ENCODE data around the gene RCSD1. TPM values are rescaled to one million over a fixed set of nuclear protein-coding genes. Genes with fewer than 3 reads are reported as not detected.

RCSD1 gene
- total RNA-seq, 2 donors from 2014 or later, result 11.1 to 11.9 TPM

- DNase-seq (ENCODE audit: low spot score) (no peak), ATAC-seq (ENCODE audit: insufficient number of reproducible peaks, low FRiP score, low read depth) (no peak)
- Histone ChIP-seq H3K36me3 (no peaks in the 10 kb centered on the region), H3K4me1 (ENCODE audit: control insufficient read depth in 1 of 2, low read depth in 2 of 2) (peaks cover 18 to 50% of the 10 kb centered on the region in 2 donors), H3K9me3 (no peaks in the 10 kb centered on the region), H3K27ac (no peak overlapping the region), H3K4me3 (no peak overlapping the region), H3K27me3 (replicated peaks; ENCODE audit: insufficient read depth) (no peaks in the 10 kb centered on the region)
- TF ChIP-seq, protein P1, sequence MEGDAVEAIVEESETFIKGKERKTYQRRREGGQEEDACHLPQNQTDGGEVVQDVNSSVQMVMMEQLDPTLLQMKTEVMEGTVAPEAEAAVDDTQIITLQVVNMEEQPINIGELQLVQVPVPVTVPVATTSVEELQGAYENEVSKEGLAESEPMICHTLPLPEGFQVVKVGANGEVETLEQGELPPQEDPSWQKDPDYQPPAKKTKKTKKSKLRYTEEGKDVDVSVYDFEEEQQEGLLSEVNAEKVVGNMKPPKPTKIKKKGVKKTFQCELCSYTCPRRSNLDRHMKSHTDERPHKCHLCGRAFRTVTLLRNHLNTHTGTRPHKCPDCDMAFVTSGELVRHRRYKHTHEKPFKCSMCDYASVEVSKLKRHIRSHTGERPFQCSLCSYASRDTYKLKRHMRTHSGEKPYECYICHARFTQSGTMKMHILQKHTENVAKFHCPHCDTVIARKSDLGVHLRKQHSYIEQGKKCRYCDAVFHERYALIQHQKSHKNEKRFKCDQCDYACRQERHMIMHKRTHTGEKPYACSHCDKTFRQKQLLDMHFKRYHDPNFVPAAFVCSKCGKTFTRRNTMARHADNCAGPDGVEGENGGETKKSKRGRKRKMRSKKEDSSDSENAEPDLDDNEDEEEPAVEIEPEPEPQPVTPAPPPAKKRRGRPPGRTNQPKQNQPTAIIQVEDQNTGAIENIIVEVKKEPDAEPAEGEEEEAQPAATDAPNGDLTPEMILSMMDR (IDR thresholded peaks at IDR 0.05), result no peak
These were observed 96.0 kb downstream of the RCSD1 start for GRCh38 chr1:167726008-167726407.

DNA sequence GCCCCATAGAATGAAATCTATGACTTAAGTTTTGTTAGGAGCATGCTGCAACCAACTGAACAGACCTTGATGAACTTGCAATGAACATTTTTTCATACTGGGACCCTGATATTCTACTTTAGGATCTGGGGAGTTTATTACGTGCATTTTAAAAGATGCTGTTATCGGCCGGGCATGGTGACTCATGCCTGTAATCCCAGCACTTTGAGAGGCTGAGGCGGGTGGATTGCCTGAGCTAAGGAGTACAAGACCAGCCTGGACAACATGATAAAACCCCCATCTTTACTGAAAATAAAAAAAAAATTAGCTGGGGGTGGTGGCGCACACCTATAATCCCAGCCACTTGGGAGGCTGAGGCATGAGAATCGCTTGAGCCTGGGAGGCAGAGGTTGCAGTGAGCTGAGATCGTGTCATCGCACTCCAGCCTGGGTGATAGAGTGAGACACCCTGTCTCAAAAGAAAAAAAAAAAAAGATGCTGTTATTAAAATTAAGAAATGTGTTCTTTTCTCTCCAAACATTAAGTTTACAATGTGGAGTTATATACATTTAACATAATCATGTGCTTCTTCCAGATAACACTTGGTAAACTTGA, 98.9 kb downstream of the RCSD1 start:
- Histone ChIP-seq H3K27me3 (replicated peaks; ENCODE audit: insufficient read depth) (no peaks in the 10 kb centered on the region), H3K9me3 (no peaks in the 10 kb centered on the region), H3K4me3 (no peak overlapping the region), H3K27ac (no peak overlapping the region), H3K4me1 (ENCODE audit: control insufficient read depth in 1 of 2, low read depth in 2 of 2) (peaks cover 16 to 39% of the 10 kb centered on the region in 2 donors), H3K36me3 (no peaks in the 10 kb centered on the region)
- no peak for DNase-seq (ENCODE audit: low spot score)
- TF ChIP-seq, protein P1 (IDR thresholded peaks at IDR 0.05), result no peak
- ATAC-seq (ENCODE audit: insufficient number of reproducible peaks, low FRiP score, low read depth), result no peak

DNA sequence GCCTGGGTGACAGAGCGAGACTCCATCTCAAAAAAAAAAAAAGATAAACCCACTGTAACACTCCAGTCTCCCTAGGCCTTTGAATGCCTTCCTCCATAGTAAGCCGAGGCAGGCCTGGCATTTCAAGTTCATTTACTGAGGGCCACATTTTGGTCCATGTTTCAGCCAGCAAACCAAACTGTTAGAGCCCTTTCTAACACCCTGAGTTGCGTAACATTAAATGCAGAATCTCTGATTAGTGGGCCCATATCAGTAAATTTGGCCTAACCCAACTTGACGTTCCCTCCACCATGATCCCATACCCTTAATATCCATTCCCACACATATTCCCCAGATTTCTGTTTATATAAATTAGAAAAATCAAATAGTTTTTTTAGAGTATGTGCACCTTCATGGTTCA, 104.2 kb downstream of the RCSD1 start:
- no peak for ATAC-seq (ENCODE audit: insufficient number of reproducible peaks, low FRiP score, low read depth)
- TF ChIP-seq, protein P1 (IDR thresholded peaks at IDR 0.05), result no peak
- H3K27me3 ChIP-seq (replicated peaks; ENCODE audit: insufficient read depth), result no peaks in the 10 kb centered on the region
- H3K36me3 ChIP-seq, result no peaks in the 10 kb centered on the region
- H3K9me3 ChIP-seq, result no peaks in the 10 kb centered on the region
- no peak overlapping the region for H3K27ac ChIP-seq
- peaks cover 0 to 7% of the 10 kb centered on the region in 2 donors for H3K4me1 ChIP-seq (ENCODE audit: control insufficient read depth in 1 of 2, low read depth in 2 of 2)
- H3K4me3 ChIP-seq, result no peak overlapping the region
- no peak for DNase-seq (ENCODE audit: low spot score)

GRCh38 chr1:167734841-167735240, 104.8 kb downstream of the RCSD1 start:
- DNase-seq (ENCODE audit: low spot score) (no peak), ATAC-seq (ENCODE audit: insufficient number of reproducible peaks, low FRiP score, low read depth) (no peak)
- no peaks in the 10 kb centered on the region for H3K9me3 ChIP-seq
- H3K4me3 ChIP-seq, result no peak overlapping the region
- peaks cover 0 to 7% of the 10 kb centered on the region in 2 donors for H3K4me1 ChIP-seq (ENCODE audit: control insufficient read depth in 1 of 2, low read depth in 2 of 2)
- no peak overlapping the region for H3K27ac ChIP-seq
- no peaks in the 10 kb centered on the region for H3K36me3 ChIP-seq
- H3K27me3 ChIP-seq (replicated peaks; ENCODE audit: insufficient read depth), result no peaks in the 10 kb centered on the region
- TF ChIP-seq, protein P1 (IDR thresholded peaks at IDR 0.05), result no peak

DNA sequence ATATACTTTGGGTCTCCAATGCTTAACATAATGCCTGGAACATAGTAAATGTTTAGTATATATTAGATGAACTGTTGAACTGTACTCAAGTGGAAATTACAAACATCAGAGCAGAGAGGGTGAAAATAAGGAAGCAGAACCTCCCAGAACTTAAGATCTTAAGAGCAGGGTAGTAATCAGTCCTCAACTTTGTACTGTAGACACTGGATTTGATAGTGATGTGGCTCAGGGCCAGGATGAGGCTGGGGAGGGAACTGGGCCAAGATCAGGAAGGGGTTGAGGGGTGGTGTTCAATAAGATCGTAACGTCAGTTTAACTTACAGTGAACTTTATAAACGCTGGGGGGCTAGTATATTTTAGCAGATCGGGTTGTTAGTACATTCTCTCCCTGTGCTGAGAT, 107.1 kb downstream of the RCSD1 start:
- Histone ChIP-seq H3K27me3 (replicated peaks; ENCODE audit: insufficient read depth) (no peaks in the 10 kb centered on the region), H3K9me3 (no peaks in the 10 kb centered on the region), H3K4me3 (no peak overlapping the region), H3K36me3 (no peaks in the 10 kb centered on the region), H3K27ac (no peak overlapping the region), H3K4me1 (ENCODE audit: control insufficient read depth in 1 of 2, low read depth in 2 of 2) (peaks cover 0 to 7% of the 10 kb centered on the region in 2 donors)
- DNase-seq (ENCODE audit: low spot score) (no peak), ATAC-seq (ENCODE audit: insufficient number of reproducible peaks, low FRiP score, low read depth) (no peak)
- TF ChIP-seq, protein P1 (IDR thresholded peaks at IDR 0.05), result no peak
